ENCODE results near the gene EGFL8.

GRCh38 chr6:32178547-32179440 is 14.4 kb downstream of the EGFL8 start:
- TF ChIP-seq POLR2A (IDR thresholded peaks at IDR 0.05) (no peak), POLR2AphosphoS5 (IDR thresholded peaks at IDR 0.05) (no peak), CTCF (IDR thresholded peaks at IDR 0.05) (no peak)

Data from prostate gland (tissue), 2 donors.